Measurements from ENCODE around the gene NEBL. TPM values are rescaled to one million over a fixed set of nuclear protein-coding genes. Genes with fewer than 3 reads are reported as not detected.

NEBL gene
- polyA plus RNA-seq, 1 experiment: 0.10 TPM

- Histone ChIP-seq H3K27ac (ENCODE audit: low read depth, low read length) (no peak overlapping the region), H3K4me3 (ENCODE audit: low read depth, low read length) (no peak overlapping the region), H3K27me3 (ENCODE audit: control insufficient read depth, insufficient read depth, low read length) (no peaks in the 10 kb centered on the region), H3K9me3 (ENCODE audit: control insufficient read depth, insufficient read depth, low read length) (no peaks in the 10 kb centered on the region; the same call in 1 of the 2 replicates)
- no peak for DNase-seq (ENCODE audit: low read depth, low spot score)
- CTCF ChIA-PET: no interaction called here
- POLR2A ChIA-PET: no interaction called here
- TF ChIP-seq CTCF (IDR thresholded peaks at IDR 0.05; ENCODE audit: low read depth, low read length): no peak
Measured at GRCh38 chr10:20936396-20936795, 39.3 kb upstream of the NEBL start.

- Histone ChIP-seq H3K9me3 (ENCODE audit: control insufficient read depth, insufficient read depth, low read length) (no peaks in the 10 kb centered on the region; the same call in 1 of the 2 replicates), H3K27me3 (ENCODE audit: control insufficient read depth, insufficient read depth, low read length) (no peaks in the 10 kb centered on the region), H3K4me3 (ENCODE audit: low read depth, low read length) (no peak overlapping the region), H3K27ac (ENCODE audit: low read depth, low read length) (no peak overlapping the region)
- ChIA-PET POLR2A (no interaction called here), CTCF (no interaction called here)
- no peak for DNase-seq (ENCODE audit: low read depth, low spot score)
- TF ChIP-seq CTCF (IDR thresholded peaks at IDR 0.05; ENCODE audit: low read depth, low read length): no peak
Measured at GRCh38 chr10:20935931-20936330, 38.8 kb upstream of the NEBL start.

- Histone ChIP-seq H3K27me3 (ENCODE audit: control insufficient read depth, insufficient read depth, low read length) (no peaks in the 10 kb centered on the region), H3K27ac (ENCODE audit: low read depth, low read length) (no peak overlapping the region), H3K9me3 (ENCODE audit: control insufficient read depth, insufficient read depth, low read length) (no peaks in the 10 kb centered on the region; the same call in 1 of the 2 replicates), H3K4me3 (ENCODE audit: low read depth, low read length) (no peak overlapping the region)
- no peak for DNase-seq (ENCODE audit: low read depth, low spot score)
- ChIA-PET CTCF (no interaction called here), POLR2A (no interaction called here)
- TF ChIP-seq CTCF (IDR thresholded peaks at IDR 0.05; ENCODE audit: low read depth, low read length): no peak
Measured at GRCh38 chr10:20935301-20935700, 38.2 kb upstream of the NEBL start.

DNA sequence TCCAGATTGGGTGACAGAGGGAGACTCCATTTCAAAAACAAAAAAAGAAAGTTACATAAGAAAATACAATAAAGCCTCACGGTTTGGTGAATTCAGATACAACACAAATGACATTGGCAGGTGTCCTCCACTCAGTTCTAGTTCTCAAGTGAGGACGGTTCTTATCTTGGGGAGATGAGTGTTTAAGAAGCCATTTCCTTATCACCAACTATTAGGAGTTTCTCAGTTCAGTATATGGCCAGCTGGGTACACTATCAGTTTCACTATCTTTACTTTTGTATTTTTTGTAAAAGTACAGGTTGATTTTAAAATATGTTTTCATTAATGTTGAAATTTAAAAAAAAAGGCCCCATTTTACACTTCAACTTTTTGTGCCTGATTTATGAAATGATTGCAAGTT is 36.6 kb upstream of the NEBL start:
- ChIA-PET POLR2A (no interaction called here), CTCF (no interaction called here)
- no peak for DNase-seq (ENCODE audit: low read depth, low spot score)
- Histone ChIP-seq H3K27ac (ENCODE audit: low read depth, low read length) (no peak overlapping the region), H3K9me3 (ENCODE audit: control insufficient read depth, insufficient read depth, low read length) (no peaks in the 10 kb centered on the region; the same call in 1 of the 2 replicates), H3K4me3 (ENCODE audit: low read depth, low read length) (no peak overlapping the region), H3K27me3 (ENCODE audit: control insufficient read depth, insufficient read depth, low read length) (no peaks in the 10 kb centered on the region)
- no peak for TF ChIP-seq CTCF (IDR thresholded peaks at IDR 0.05; ENCODE audit: low read depth, low read length)

DNA sequence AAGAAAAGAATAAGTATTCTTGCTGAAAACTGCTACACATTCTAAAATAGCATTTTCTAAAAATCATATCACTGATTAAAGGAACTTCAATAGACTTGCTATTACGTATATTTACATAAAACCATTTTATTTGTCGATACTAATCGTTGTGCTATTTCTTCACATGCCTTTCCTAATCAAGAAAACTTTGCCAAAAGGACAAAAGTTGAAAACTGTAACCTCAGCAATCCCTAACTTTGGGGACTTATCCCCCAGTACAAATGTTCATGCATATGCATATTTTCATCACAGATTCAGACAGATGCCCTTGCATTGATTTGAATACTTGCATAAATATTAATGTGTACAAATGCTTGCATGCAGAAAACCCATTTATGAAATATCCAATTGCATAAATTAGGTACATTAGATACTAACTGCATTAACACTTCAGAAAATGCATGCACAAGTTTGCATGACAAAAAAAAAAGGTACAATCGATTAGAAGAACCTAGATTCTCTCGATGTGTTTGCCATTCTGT is 35.6 kb upstream of the NEBL start:
- Histone ChIP-seq H3K27ac (ENCODE audit: low read depth, low read length) (no peak overlapping the region), H3K27me3 (ENCODE audit: control insufficient read depth, insufficient read depth, low read length) (no peaks in the 10 kb centered on the region), H3K4me3 (ENCODE audit: low read depth, low read length) (no peak overlapping the region), H3K9me3 (ENCODE audit: control insufficient read depth, insufficient read depth, low read length) (no peaks in the 10 kb centered on the region)
- DNase-seq (ENCODE audit: low read depth, low spot score): no peak
- no peak for TF ChIP-seq CTCF (IDR thresholded peaks at IDR 0.05; ENCODE audit: low read depth, low read length)
- ChIA-PET CTCF (no interaction called here), POLR2A (no interaction called here)
